Sigmoid colon (tissue), 7 donors: ENCODE results near the gene HEATR5A. TPM values are rescaled to one million over a fixed set of nuclear protein-coding genes. Genes with fewer than 3 reads are reported as not detected.

Experiments used
- DNase-seq: peaks from one replicate; pipeline ENCODE4 v3.0.0-alpha.2; 2019
- H3K27ac ChIP-seq, 4 donors: fragments of 200-600 bp; sonication (generic); one replicate each; pipeline ENCODE4 v1.5.1; 2016 to 2019; ENCODE audit warnings: mild to moderate bottlenecking in 1 of 4
- H3K27me3 ChIP-seq, 3 donors: fragments of 200-600 bp; sonication (generic); one replicate each; pipeline ENCODE4 v1.5.1; 2019; ENCODE audit warnings: mild to moderate bottlenecking in 1 of 3
- H3K36me3 ChIP-seq, 4 donors: fragments of 200-600 bp; sonication (generic); one replicate each; pipeline ENCODE4 v1.5.1; 2016 to 2019
- H3K4me1 ChIP-seq, 4 donors: fragments of 200-600 bp; sonication (generic); one replicate each; pipeline ENCODE4 v1.5.1; 2017 to 2019
- H3K4me3 ChIP-seq, 4 donors: fragments of 200-600 bp; sonication (generic); one replicate each; pipeline ENCODE4 v1.5.1; 2017 to 2019; ENCODE audit warnings: mild to moderate bottlenecking in 2 of 4, moderate library complexity in 1 of 4
- H3K9me3 ChIP-seq, 4 donors: fragments of 200-600 bp in 3 of 4; sonication (generic) in 3 of 4; one replicate each; pipeline versions ENCODE4 v1.5.1 to v1.6.1; 2013 to 2019
- EP300 ChIP-seq, 4 donors: sonication (generic); formaldehyde crosslinking; IDR thresholded peaks; one replicate each; pipeline ENCODE4 v1.6.1; 2017; ENCODE audit warnings: antibody characterized with exemption in 4 of 4
- POLR2A ChIP-seq, 2 donors: fragments of 450-650 bp; IDR thresholded peaks; one replicate each; pipeline ENCODE4 v1.6.1; 2016; ENCODE audit warnings: antibody characterized with exemption in 2 of 2, mild to moderate bottlenecking in 2 of 2, moderate library complexity in 2 of 2
- POLR2AphosphoS5 ChIP-seq, 4 donors: sonication (generic); formaldehyde crosslinking; IDR thresholded peaks; one replicate each; pipeline ENCODE4 v1.6.1; 2017; ENCODE audit warnings: antibody characterized with exemption in 4 of 4
- WGBS, 2 donors: extraction: QIAGEN DNeasy Blood & Tissue Kit; methylation state at CpG; one replicate each; pipeline ENCODE4 v1.1.7; 2013; 5-methylcytosine and 5-hydroxymethylcytosine counted together
- intact Hi-C: fragments of 100-400 bp; cut with DNase I; formaldehyde crosslinking; loops from one replicate; pipeline ENCODE4 v1.15.1; 2023
- polyA plus RNA-seq, 3 donors: library from polyadenylated mRNA; stranded (reverse); fragments of 200-250 nt; gene quantifications; one replicate each; pipeline ENCODE4 v1.2.3, GENCODE V29; 2013
- total RNA-seq, 4 donors: library from RNA; depleted of rRNA; stranded (reverse); fragments of >200 nt; gene quantifications; one replicate each; pipeline ENCODE4 v1.1.0, GENCODE V29; 2016
- TF ChIP-seq, protein P1 (sequence below), 4 experiments: fragments of 450-650 bp in 3 of 4; fragments of 200-600 bp in 1 of 4; IDR thresholded peaks; one replicate each; pipeline ENCODE4 v1.5.1; 2016 to 2019; ENCODE audit warnings: antibody characterized with exemption in 4 of 4, mild to moderate bottlenecking in 3 of 4, moderate library complexity in 2 of 4
- donor health status: healthy with polysubstance abuse.
- donor health status: Bipolar disorder and iron deficiency.
- donor health status: healthy.

The HEATR5A gene
- total and polyA plus RNA-seq, 7 donors: 9.3 to 41.9 (median 28.7) TPM

DNA sequence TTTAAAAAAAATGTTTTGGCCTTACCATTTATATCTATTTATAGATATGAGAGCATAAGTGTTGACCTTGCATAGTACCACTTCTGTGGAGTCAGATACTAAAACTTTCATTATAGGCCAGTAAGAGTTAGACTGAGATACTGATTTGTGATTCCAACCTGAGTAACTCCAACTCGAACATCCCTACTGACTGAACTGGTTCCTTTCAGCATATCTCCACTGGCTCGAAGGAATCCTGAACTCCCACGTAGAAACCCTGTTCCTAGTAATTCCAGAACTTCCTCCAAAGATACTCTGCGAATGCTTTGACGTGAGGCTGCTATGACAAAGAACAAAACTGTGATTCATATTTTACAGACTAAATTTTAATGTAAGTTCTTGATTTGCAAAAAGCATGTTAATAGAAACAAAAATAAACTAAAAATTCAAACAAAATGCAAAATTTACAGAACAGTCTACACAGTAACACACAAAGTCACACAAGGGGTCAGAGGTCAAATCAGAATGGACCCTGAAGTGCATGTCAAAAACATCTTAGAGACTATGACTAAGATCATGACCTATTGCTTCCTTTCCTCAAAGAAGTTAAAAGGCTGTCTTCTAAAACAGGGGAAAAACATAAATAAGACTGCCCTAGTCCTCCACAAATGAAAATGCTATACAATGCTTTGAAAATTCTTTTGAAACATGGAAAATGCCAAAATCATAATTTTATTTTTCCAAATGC, 31.5 kb downstream of the HEATR5A start:
- Histone ChIP-seq H3K9me3 (no peaks in the 10 kb centered on the region), H3K4me3 (no peak overlapping the region), H3K36me3 (peaks cover 0 to 59% (median 15%) of the 10 kb centered on the region in 4 donors), H3K4me1 (peaks cover 0 to 21% (median 4%) of the 10 kb centered on the region in 4 donors), H3K27ac (peak overlapping the region in 2 of 4 donors; percentile 24 to 50), H3K27me3 (no peaks in the 10 kb centered on the region)
- no peak for TF ChIP-seq POLR2AphosphoS5 (IDR thresholded peaks at IDR 0.05)
- TF ChIP-seq EP300 (IDR thresholded peaks at IDR 0.05): no peak
- TF ChIP-seq, protein P1, sequence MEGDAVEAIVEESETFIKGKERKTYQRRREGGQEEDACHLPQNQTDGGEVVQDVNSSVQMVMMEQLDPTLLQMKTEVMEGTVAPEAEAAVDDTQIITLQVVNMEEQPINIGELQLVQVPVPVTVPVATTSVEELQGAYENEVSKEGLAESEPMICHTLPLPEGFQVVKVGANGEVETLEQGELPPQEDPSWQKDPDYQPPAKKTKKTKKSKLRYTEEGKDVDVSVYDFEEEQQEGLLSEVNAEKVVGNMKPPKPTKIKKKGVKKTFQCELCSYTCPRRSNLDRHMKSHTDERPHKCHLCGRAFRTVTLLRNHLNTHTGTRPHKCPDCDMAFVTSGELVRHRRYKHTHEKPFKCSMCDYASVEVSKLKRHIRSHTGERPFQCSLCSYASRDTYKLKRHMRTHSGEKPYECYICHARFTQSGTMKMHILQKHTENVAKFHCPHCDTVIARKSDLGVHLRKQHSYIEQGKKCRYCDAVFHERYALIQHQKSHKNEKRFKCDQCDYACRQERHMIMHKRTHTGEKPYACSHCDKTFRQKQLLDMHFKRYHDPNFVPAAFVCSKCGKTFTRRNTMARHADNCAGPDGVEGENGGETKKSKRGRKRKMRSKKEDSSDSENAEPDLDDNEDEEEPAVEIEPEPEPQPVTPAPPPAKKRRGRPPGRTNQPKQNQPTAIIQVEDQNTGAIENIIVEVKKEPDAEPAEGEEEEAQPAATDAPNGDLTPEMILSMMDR (IDR thresholded peaks at IDR 0.05): no peak
- TF ChIP-seq POLR2A (IDR thresholded peaks at IDR 0.05): no peak
- DNase-seq: no peak
- WGBS, 2 donors: 75 to 84% methylated on average over 5 of the region's 5 CpGs
- intact Hi-C loops: no loop called here

- TF ChIP-seq POLR2AphosphoS5 (IDR thresholded peaks at IDR 0.05) (no peak), POLR2A (IDR thresholded peaks at IDR 0.05) (no peak), EP300 (IDR thresholded peaks at IDR 0.05) (no peak)
- TF ChIP-seq, protein P1 (IDR thresholded peaks at IDR 0.05): no peak
- no peak for DNase-seq
- intact Hi-C loops: no loop called here
- Histone ChIP-seq H3K9me3 (no peaks in the 10 kb centered on the region), H3K27me3 (no peaks in the 10 kb centered on the region), H3K27ac (no peak overlapping the region), H3K4me1 (peaks cover 0 to 21% (median 4%) of the 10 kb centered on the region in 4 donors), H3K36me3 (peaks cover 0 to 65% (median 10%) of the 10 kb centered on the region in 4 donors), H3K4me3 (no peak overlapping the region)
- WGBS, 2 donors: 90 to 97% methylated on average over 7 of the region's 7 CpGs
Observed at GRCh38 chr14:31387091-31387490, 33.3 kb downstream of the HEATR5A start.

DNA sequence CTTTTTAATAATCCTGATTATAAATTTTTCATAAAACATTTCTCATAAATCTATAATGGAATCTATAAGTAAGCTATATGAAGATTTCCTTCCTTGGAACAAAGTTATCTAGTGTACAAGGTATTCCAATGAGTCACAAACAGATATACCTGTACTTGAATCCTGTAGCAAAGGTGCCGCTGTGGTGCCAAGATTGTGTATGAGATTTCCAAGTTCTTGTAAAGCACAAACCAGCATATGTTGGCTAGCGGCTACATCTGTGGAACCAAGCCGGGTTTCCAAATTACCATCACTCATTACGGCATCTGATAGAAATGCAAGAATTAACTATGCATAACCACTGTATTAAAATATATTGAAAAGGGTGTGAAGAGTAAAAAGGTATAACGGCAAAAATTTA, 34.1 kb downstream of the HEATR5A start:
- TF ChIP-seq POLR2A (IDR thresholded peaks at IDR 0.05) (no peak), POLR2AphosphoS5 (IDR thresholded peaks at IDR 0.05) (no peak), EP300 (IDR thresholded peaks at IDR 0.05) (no peak)
- TF ChIP-seq, protein P1 (IDR thresholded peaks at IDR 0.05): no peak
- H3K27ac ChIP-seq: no peak overlapping the region
- no peak overlapping the region for H3K4me3 ChIP-seq
- H3K4me1 ChIP-seq: peaks cover 0 to 21% (median 4%) of the 10 kb centered on the region in 4 donors
- no peaks in the 10 kb centered on the region for H3K27me3 ChIP-seq
- intact Hi-C loops: no loop called here
- DNase-seq: no peak
- peaks cover 0 to 65% (median 10%) of the 10 kb centered on the region in 4 donors for H3K36me3 ChIP-seq
- 98% methylated on average over 5 of the region's 5 CpGs for WGBS, 2 donors
- no peaks in the 10 kb centered on the region for H3K9me3 ChIP-seq

GRCh38 chr14:31382221-31382620, 38.1 kb downstream of the HEATR5A start:
- WGBS, 2 donors: 96 to 98% methylated on average over 1 of the region's 1 CpG
- H3K36me3 ChIP-seq: peaks cover 0 to 85% (median 13%) of the 10 kb centered on the region in 4 donors

More at GRCh38 chr14:31382221-31382620, 38.1 kb downstream of the HEATR5A start:
- intact Hi-C loops: no loop called here
- H3K9me3 ChIP-seq: no peaks in the 10 kb centered on the region
- H3K4me1 ChIP-seq: no peaks in the 10 kb centered on the region
- no peaks in the 10 kb centered on the region for H3K27me3 ChIP-seq
- H3K4me3 ChIP-seq: no peak overlapping the region
- DNase-seq: no peak
- H3K27ac ChIP-seq: no peak overlapping the region
- no peak for TF ChIP-seq POLR2A (IDR thresholded peaks at IDR 0.05)
- TF ChIP-seq, protein P1 (IDR thresholded peaks at IDR 0.05): no peak
- no peak for TF ChIP-seq EP300 (IDR thresholded peaks at IDR 0.05)
- TF ChIP-seq POLR2AphosphoS5 (IDR thresholded peaks at IDR 0.05): no peak
